ENCODE measurements around the gene NXT2.

The NXT2 gene

GRCh38 chrX:109536439-109537323 lies at the start of gene NXT2:
NXT2 (plus strand) TSS chrX:109536844; CDS start chrX:109537007, 163 bp downstream.
- no peaks in the 10 kb centered on the region for H3K9me2 ChIP-seq (replicated peaks; ENCODE audit: low read depth, low read length)

GRCh38 chrX:109487640-109488039 lies 49.0 kb upstream of the NXT2 start:
- H3K27me3 ChIP-seq (ENCODE audit: insufficient read depth, low read length, poor library complexity, severe bottlenecking) = no peaks in the 10 kb centered on the region
- no peaks in the 10 kb centered on the region for H3K9me2 ChIP-seq (replicated peaks; ENCODE audit: low read depth, low read length)
- H3K4me1 ChIP-seq (ENCODE audit: insufficient read depth, low read length, poor library complexity, severe bottlenecking) = no peaks in the 10 kb centered on the region
- no peak overlapping the region for H3K4me3 ChIP-seq (ENCODE audit: low read length, poor library complexity, severe bottlenecking)
- H3K4me2 ChIP-seq (ENCODE audit: low read depth, low read length, poor library complexity, severe bottlenecking) = no peak overlapping the region
- no peaks in the 10 kb centered on the region for H3K9me3 ChIP-seq (ENCODE audit: insufficient read depth, low read depth, low read length)
- no peaks in the 10 kb centered on the region for H4K20me1 ChIP-seq (ENCODE audit: insufficient read depth, low read length, poor library complexity, severe bottlenecking)
- H3K9ac ChIP-seq (ENCODE audit: low read depth, low read length, poor library complexity, severe bottlenecking) = no peak overlapping the region
- no peaks in the 10 kb centered on the region for H3F3A ChIP-seq (ENCODE audit: low read depth)
- no peak for TF ChIP-seq CTCF (conservative IDR thresholded peaks at IDR 0.05; ENCODE audit: low read length)
- no peak for TF ChIP-seq EZH2phosphoT487 (IDR thresholded peaks at IDR 0.05; ENCODE audit: borderline replicate concordance)
- no peaks in the 10 kb centered on the region for H3K36me3 ChIP-seq (ENCODE audit: insufficient read depth, low read length)
- H2AFZ ChIP-seq (ENCODE audit: low read length) = no peak overlapping the region
- no peaks in the 10 kb centered on the region for H3K79me2 ChIP-seq (ENCODE audit: insufficient read depth, low read length)

More at GRCh38 chrX:109536439-109537323, at the start of gene NXT2:
- Histone ChIP-seq H4K20me1 (ENCODE audit: insufficient read depth, low read length, poor library complexity, severe bottlenecking) (no peaks in the 10 kb centered on the region), H3K4me3 (ENCODE audit: low read length, poor library complexity, severe bottlenecking) (peak within 1 kb of the TSS; percentile 90), H3K4me1 (ENCODE audit: insufficient read depth, low read length, poor library complexity, severe bottlenecking) (no peaks in the 10 kb centered on the region), H3K36me3 (ENCODE audit: insufficient read depth, low read length) (no peaks in the 10 kb centered on the region), H3K9ac (ENCODE audit: low read depth, low read length, poor library complexity, severe bottlenecking) (peak within 1 kb of the TSS; percentile 82), H3K79me2 (ENCODE audit: insufficient read depth, low read length) (no peaks in the 10 kb centered on the region), H3K4me2 (ENCODE audit: low read depth, low read length, poor library complexity, severe bottlenecking) (peak within 1 kb of the TSS; percentile 81), H3K9me3 (ENCODE audit: insufficient read depth, low read depth, low read length) (no peaks in the 10 kb centered on the region), H3K27me3 (ENCODE audit: insufficient read depth, low read length, poor library complexity, severe bottlenecking) (no peaks in the 10 kb centered on the region), H2AFZ (ENCODE audit: low read length) (peak within 1 kb of the TSS; percentile 97), H3F3A (ENCODE audit: low read depth) (no peaks in the 10 kb centered on the region)
- TF ChIP-seq EZH2phosphoT487 (IDR thresholded peaks at IDR 0.05; ENCODE audit: borderline replicate concordance) (no peak), CTCF (conservative IDR thresholded peaks at IDR 0.05; ENCODE audit: low read length) (no peak)

- no peak overlapping the region for H2AFZ ChIP-seq (ENCODE audit: low read length)
- no peak for TF ChIP-seq EZH2phosphoT487 (IDR thresholded peaks at IDR 0.05; ENCODE audit: borderline replicate concordance)
- no peak for TF ChIP-seq CTCF (conservative IDR thresholded peaks at IDR 0.05; ENCODE audit: low read length)
- no peaks in the 10 kb centered on the region for H3K4me1 ChIP-seq (ENCODE audit: insufficient read depth, low read length, poor library complexity, severe bottlenecking)
- no peak overlapping the region for H3K9ac ChIP-seq (ENCODE audit: low read depth, low read length, poor library complexity, severe bottlenecking)
- no peaks in the 10 kb centered on the region for H3K9me3 ChIP-seq (ENCODE audit: insufficient read depth, low read depth, low read length)
- H3K36me3 ChIP-seq (ENCODE audit: insufficient read depth, low read length) = no peaks in the 10 kb centered on the region
- no peaks in the 10 kb centered on the region for H3F3A ChIP-seq (ENCODE audit: low read depth)
- H3K9me2 ChIP-seq (replicated peaks; ENCODE audit: low read depth, low read length) = no peaks in the 10 kb centered on the region
- no peaks in the 10 kb centered on the region for H4K20me1 ChIP-seq (ENCODE audit: insufficient read depth, low read length, poor library complexity, severe bottlenecking)
- no peak overlapping the region for H3K4me3 ChIP-seq (ENCODE audit: low read length, poor library complexity, severe bottlenecking)
- no peak overlapping the region for H3K4me2 ChIP-seq (ENCODE audit: low read depth, low read length, poor library complexity, severe bottlenecking)
- H3K27me3 ChIP-seq (ENCODE audit: insufficient read depth, low read length, poor library complexity, severe bottlenecking) = no peaks in the 10 kb centered on the region
- H3K79me2 ChIP-seq (ENCODE audit: insufficient read depth, low read length) = no peaks in the 10 kb centered on the region
Measured at GRCh38 chrX:109489174-109489573, 47.5 kb upstream of the NXT2 start.
